ENCODE measurements around the gene OR3A1.

DNA sequence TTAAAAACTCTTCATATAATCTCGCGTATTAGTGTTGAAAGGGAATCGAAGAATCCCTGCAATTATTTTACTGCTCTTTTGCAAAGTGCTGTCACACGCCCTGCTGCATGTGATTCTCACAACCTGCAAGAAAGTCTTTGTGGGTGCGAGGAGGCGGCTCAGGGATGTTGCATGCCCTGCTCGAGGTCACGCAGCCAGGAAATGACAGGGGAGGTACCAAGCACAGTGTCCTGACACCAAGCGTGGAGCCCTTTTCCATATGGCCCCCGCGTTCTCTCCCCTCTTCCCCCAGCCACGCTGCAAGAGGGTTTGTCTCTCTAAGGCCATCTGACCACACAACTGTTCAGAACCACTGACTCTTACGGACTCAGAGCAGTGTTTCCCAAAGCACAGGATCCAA, 37.6 kb downstream of the OR3A1 start:
- TF ChIP-seq, protein P1, sequence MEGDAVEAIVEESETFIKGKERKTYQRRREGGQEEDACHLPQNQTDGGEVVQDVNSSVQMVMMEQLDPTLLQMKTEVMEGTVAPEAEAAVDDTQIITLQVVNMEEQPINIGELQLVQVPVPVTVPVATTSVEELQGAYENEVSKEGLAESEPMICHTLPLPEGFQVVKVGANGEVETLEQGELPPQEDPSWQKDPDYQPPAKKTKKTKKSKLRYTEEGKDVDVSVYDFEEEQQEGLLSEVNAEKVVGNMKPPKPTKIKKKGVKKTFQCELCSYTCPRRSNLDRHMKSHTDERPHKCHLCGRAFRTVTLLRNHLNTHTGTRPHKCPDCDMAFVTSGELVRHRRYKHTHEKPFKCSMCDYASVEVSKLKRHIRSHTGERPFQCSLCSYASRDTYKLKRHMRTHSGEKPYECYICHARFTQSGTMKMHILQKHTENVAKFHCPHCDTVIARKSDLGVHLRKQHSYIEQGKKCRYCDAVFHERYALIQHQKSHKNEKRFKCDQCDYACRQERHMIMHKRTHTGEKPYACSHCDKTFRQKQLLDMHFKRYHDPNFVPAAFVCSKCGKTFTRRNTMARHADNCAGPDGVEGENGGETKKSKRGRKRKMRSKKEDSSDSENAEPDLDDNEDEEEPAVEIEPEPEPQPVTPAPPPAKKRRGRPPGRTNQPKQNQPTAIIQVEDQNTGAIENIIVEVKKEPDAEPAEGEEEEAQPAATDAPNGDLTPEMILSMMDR (IDR thresholded peaks at IDR 0.05) = no peak
- TF ChIP-seq POLR2AphosphoS5 (IDR thresholded peaks at IDR 0.05) = no peak
